Cortex of kidney (tissue), 1 donor: ENCODE results near the gene SERINC5.
A peak's percentile ranks its signal among the peaks of the same experiment; 100 is the strongest.
"Not testable (repeated sequence)": the region's sequence is repeated elsewhere in the genome, so short reads cannot be mapped to it uniquely, and the experiment has no call there.

Source experiments
- DNase-seq: peaks from one replicate; lab custom pipeline; 2025; lab: John Stamatoyannopoulos, UW

SERINC5 gene

DNA sequence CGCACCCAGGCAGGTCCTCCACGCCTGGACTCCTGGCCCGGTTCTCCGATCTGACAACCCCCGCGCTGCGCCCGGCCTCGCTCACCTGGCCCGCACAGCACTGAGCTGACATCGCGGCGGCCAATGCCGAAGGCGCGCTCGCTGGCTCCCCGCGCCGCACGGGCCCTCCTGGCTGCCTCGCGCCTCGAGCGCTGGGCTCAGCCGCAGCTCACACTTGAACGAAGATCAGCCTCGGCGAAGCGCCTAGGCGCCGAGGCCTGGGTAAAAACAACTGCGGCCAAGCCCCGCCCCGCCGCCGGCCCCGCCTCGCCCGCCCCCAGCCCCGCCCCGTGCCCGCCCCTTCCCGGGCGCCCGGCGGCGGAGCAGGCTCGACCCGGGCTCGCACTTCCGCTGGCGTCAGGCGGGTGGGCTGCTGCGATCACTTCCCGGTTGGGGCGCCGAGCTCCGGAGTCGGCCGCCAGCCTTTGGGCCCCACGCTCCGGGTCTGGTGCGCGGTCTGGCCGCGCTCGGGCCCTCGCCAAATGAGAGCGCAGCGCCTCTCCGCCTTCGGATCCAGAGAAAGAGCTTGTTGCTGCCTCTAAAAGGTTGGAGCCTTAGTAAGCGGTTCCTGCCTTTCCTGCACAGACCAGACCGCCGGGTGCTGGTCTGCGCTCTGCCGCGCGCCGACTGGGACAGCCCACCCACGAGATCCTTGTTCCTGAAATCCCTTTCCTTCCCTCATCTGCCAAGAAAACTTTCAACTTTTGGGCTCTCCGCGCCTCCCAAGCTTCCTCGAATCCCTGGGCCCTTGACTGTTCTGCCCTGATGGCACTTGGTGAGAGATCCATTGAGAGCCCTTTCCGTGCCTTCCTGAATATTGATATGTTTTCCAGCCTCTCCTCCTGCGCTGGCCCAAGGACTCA is at the start of gene SERINC5:
Gene SERINC5 (minus strand): TSS at position 238 of the 902 bp plus-strand sequence. CDS start 126 bp downstream, at position 112.
- peak; percentile 29 for DNase-seq

DNA sequence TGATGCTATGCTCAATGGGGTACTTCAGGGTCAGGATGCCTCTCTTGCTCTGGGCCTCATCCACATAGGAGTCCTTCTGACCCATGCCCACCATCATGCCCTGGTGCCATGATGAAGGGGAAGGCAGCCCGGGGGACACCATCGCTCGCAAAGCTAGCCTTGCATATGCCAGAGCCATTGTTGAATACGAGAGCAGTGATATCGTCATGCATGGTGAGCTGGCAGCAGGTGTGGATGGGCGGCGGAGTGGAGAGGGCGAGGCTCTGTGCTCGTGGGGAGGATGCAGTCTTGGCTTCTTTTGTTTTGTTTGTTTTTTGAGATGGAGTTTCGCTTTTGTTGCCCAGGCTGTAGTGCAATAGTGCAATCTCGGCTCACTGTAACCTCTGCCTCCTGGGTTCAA is 46.8 kb upstream of the SERINC5 start:
- DNase-seq = no peak

DNA sequence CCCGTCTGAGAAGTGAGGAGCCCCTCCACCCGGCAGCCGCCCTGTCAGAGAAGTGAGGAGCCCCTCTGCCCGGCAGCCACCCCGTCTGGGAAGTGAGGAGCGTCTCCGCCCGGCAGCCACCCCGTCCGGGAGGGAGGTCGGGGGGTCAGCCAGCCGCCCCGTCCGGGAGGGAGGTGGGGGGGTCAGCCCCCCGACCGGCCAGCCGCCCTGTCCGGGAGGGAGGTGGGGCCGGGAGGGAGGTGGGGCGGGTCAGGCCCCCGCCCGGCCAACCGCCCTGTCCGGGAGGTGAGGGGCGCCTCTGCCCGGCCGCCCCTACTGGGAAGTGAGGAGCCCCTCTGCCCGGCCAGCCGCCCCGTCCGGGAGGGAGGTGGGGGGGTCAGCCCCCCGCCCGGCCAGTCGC is 45.5 kb upstream of the SERINC5 start:
- not testable (repeated sequence) for DNase-seq

DNA sequence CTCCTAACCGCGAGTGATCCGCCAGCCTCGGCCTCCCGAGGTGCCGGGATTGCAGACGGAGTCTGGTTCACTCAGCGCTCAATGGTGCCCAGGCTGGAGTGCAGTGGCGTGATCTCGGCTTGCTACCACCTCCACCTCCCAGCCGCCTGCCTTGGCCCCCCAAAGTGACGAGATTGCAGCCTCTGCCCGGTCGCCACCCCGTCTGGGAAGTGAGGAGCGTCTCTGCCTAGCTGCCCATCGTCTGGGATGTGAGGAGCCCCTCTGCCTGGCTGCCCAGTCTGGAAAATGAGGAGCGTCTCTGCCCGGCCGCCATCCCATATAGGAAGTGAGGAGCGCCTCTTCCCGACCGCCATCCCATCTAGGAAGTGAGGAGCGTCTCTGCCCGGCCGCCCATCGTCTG is 44.9 kb upstream of the SERINC5 start:
- DNase-seq = not testable (repeated sequence)

DNA sequence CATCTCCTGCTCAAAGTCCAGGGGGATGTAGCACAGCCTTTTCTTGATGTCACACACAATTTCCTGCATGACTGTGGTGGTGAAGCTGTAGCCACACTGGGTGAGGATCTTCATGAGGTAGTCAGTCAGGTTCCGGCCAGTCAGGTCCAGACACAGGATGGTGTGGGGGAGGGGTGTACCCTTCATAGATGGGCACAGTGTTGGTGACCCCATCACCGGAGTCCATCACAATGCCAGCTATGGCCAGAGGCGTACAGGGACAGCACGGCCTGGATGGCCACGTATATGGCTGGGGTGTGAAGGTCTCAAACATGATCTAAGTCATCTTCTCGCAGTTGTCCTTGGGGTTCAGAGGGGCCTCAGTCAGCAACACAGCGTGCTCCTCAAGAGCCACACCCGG is 44.3 kb upstream of the SERINC5 start:
- DNase-seq = no peak

GRCh38 chr5:80299601-80300000 is 43.8 kb upstream of the SERINC5 start:
- no peak for DNase-seq

DNA sequence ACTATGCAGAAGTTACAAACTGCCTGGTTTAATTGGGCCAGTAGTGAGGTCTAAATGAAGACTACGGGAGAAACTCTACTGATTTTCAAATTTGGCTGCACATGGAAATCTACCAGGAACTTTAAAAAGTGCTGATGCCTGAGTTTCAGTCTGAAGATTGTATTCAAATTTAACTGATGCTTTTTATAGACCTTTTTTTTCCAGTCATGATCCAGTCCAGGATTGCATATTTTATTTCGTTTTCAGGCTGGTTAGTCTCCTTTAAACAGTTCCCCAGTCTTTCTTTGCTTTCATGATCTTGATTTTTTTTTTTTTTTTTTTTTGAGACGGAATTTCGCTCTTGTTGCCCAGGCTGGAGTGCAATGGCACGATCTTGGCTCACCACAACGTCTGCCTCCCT is 40.3 kb upstream of the SERINC5 start:
- DNase-seq = no peak

GRCh38 chr5:80291761-80292160 is 35.9 kb upstream of the SERINC5 start:
- DNase-seq = no peak

DNA sequence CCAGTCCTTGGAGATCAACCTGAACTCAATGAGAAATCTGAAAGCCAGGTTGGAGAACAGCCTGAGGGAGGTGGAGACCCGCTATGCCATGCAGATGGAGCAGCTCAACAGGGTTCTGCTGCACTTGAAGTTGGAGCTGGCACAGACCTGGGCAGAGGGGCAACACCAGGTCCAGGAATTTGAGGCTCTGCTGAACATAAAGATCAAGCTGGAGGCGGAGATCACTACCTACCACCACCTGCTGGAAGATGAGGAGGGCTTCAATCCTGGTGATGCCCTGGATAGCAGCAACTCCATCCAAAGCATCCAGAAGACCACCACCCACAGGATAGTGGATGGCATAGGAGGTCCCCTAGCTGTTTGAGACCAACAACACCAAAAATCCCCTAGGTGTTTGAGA is 33.5 kb upstream of the SERINC5 start:
- DNase-seq = no peak

- DNase-seq = no peak
Measured at GRCh38 chr5:80288177-80288576, 32.3 kb upstream of the SERINC5 start.

GRCh38 chr5:80284720-80285119 is 28.9 kb upstream of the SERINC5 start:
- DNase-seq = no peak

DNA sequence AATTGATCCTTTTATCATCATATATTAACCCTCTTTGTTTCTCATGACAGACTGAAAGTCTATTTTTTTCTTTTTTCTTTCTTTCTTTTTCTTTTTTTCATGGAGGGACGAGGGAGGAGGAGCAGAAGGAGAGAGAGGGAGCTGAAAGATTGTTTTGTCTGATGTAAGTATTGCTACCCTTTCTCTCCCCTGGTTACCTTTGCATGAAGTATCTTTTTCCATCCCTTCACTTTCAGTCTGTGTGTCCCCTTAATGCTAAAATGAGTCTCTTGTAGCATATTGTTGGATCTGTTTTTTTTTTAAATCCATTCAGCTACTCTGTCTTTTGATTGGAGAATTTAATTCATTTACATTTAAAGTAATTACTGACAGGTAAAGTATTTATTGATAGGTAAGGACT is 27.5 kb upstream of the SERINC5 start:
- no peak for DNase-seq

GRCh38 chr5:80282054-80282453 is 26.2 kb upstream of the SERINC5 start:
- no peak for DNase-seq

DNA sequence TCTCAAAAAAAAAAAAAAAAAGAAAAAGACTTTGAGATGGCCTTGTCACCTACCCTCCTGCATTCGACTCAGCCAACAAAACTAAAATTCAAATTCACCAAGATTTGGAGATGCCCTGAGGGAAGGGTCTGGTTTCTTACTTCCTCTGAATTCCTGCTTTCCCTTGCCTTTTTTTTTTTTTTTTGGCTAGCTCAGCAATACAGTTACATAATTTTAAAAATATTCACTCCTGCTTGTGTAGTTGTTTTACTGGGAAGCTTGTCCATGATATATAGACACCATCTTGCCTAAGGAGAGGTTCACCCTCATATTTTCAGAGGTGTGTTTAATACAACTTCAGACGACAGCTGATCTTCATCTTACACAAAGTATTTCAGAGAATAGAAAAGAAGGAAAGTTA is 21.3 kb upstream of the SERINC5 start:
- no peak for DNase-seq

GRCh38 chr5:80276186-80276585 is 20.3 kb upstream of the SERINC5 start:
- no peak for DNase-seq

GRCh38 chr5:80275347-80275746 is 19.5 kb upstream of the SERINC5 start:
- no peak for DNase-seq

- not testable (repeated sequence) for DNase-seq
Measured at GRCh38 chr5:80270543-80270942, 14.7 kb upstream of the SERINC5 start.

GRCh38 chr5:80269991-80270438 is 14.2 kb upstream of the SERINC5 start:
- DNase-seq = no peak

DNA sequence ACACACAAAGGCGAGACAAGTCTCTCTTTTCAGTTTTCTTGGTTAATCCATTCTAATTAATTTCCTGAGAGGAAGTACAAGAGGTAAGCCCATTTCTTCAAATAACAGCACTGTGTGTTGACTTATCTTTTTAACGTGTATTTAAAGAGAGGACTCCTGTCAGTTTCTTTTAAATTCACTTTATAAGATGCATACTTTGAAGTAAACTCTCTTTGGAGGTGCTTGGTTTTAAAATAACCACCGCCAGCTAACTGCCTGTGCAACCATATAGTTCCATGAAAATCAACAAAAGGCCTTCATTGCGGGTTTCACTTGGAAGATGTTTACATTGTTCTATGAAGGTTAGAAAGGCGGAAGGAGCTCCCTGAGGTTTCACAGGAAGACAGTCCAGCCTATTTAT is 13.1 kb upstream of the SERINC5 start:
- DNase-seq = no peak

DNA sequence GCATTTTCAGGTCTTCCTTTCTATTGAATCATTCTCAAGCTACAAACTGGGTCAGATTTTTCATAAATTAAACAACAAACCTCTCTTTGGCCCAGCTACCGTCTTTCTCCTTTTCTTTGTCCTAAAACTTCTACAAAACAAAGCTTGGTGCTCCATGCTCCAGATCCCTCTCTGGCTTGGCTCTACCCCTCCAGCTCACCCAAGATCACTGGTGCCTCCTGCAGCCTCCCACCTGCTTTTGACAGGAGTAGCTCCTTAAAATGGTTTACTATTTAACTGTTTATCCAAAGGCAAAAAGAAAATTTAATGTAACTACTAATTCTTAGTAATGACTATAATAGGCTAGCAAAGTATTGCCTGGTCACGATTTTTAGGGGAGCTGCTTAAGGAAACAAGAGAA is 10.7 kb upstream of the SERINC5 start:
- no peak for DNase-seq

GRCh38 chr5:80260461-80260860 is 4.6 kb upstream of the SERINC5 start:
- DNase-seq = no peak

GRCh38 chr5:80259511-80260203 is 3.8 kb upstream of the SERINC5 start:
- no peak for DNase-seq

GRCh38 chr5:80255431-80255810 is 427 bp downstream of the SERINC5 start:
- no peak for DNase-seq
